ENCODE measurements around the gene RAB3C.
"Not testable (repeated sequence)": the region's sequence is repeated elsewhere in the genome, so short reads cannot be mapped to it uniquely, and the experiment has no call there.

RAB3C gene

GRCh38 chr5:58572973-58573372 lies 9.9 kb upstream of the RAB3C start:
- not testable (repeated sequence) for H3K9me3 ChIP-seq (ENCODE audit: control insufficient read depth, insufficient read depth, low read length); H3K36me3 ChIP-seq (ENCODE audit: insufficient read depth, low read length); H3K4me1 ChIP-seq (ENCODE audit: insufficient read depth, low read length); H3K9ac ChIP-seq (ENCODE audit: low read depth, low read length)

DNA sequence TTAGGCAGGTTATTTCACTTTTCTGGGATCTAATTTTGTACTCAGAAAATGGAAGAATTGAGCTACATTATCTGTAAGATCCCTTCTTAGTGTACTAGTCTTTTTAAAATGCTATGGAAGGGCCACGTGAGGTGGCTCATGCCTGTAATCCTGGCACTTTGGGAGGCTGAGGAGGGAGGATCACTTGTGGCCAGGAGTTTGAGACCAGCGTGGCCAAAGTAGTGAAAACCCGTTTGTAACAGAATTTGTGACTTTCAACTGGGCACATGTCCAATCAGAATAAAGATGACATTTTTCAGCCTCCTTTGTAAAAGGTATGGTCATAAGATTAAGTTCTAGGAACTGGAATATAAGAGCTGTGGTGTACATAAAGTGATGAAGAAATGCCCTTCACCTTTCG lies 3.1 kb upstream of the RAB3C start:
- Histone ChIP-seq H3K9me3 (ENCODE audit: control insufficient read depth, insufficient read depth, low read length) (no peaks in the 10 kb centered on the region), H3K9ac (ENCODE audit: low read depth, low read length) (no peak overlapping the region)

DNA sequence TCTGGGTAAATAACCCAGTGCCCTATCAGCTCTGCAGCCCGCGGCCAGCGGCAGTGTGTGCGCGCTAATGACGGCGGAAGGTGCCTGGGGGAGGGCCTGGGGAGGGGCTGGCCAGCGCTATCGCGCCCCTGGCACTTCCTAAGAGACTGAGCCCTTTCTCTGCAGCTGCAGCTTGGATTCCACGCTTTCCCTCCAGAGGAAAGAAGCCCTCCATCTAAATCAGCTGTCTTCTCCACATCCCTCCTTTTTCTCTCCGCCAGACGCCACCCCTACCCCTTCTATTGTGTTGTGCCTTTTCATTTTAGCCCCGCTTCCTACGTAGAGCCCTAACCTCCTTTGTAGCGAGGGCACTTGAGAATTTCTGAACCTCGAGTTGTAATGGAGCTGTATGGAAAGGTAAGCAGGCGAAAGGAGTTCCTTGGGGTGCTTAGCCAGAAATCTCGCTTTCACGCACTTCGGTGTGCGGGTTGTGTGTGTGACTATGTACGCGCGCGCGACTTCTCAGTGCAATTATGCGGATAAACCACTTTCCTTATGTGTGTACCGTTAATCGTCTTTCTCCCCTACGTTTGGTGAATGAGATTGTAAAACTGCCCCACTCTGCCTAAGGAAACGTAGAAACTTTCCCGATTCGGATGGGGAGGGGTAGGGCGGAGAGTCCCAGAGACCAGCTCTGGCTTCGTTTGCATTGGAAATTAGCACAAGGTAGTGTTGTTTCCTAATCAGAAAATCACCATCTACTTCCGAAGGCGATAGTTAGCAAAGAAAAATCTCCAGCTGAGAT lies 664 bp upstream of the RAB3C start:
- peak overlapping the region; percentile 66 for H3K9ac ChIP-seq (ENCODE audit: low read depth, low read length)

More for the DNA sequence above, 3.1 kb upstream of the RAB3C start:
- Histone ChIP-seq H3K36me3 (ENCODE audit: insufficient read depth, low read length) (no peaks in the 10 kb centered on the region), H3K4me1 (ENCODE audit: insufficient read depth, low read length) (no peaks in the 10 kb centered on the region)

DNA sequence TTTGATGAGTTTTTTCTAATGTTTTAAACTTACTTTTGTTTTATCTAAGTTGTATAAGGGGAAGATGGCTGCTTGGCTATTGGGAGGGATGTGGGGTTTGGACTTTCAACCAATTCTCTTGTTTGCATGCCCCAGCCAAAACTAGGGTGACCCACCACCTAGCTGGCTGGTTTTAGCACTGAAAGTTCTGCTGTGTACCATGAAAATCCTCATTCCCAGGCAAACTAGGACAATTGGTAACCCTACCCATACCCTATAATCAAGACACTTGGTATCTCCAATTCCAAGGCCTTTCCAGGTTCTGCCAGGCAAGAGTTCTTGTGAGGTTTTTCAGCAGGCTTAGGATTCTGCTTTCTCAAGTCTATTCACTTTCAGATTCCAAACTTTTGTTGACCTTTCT lies 13.1 kb downstream of the RAB3C start:
- H3K4me1 ChIP-seq (ENCODE audit: insufficient read depth, low read length), result no peaks in the 10 kb centered on the region
- H3K9ac ChIP-seq (ENCODE audit: low read depth, low read length), result no peak overlapping the region
- no peaks in the 10 kb centered on the region for H3K36me3 ChIP-seq (ENCODE audit: insufficient read depth, low read length)
- H3K9me3 ChIP-seq (ENCODE audit: control insufficient read depth, insufficient read depth, low read length), result no peaks in the 10 kb centered on the region

More for the DNA sequence above, 664 bp upstream of the RAB3C start:
- Histone ChIP-seq H3K36me3 (ENCODE audit: insufficient read depth, low read length) (no peaks in the 10 kb centered on the region), H3K9me3 (ENCODE audit: control insufficient read depth, insufficient read depth, low read length) (no peaks in the 10 kb centered on the region), H3K4me1 (ENCODE audit: insufficient read depth, low read length) (no peaks in the 10 kb centered on the region)

DNA sequence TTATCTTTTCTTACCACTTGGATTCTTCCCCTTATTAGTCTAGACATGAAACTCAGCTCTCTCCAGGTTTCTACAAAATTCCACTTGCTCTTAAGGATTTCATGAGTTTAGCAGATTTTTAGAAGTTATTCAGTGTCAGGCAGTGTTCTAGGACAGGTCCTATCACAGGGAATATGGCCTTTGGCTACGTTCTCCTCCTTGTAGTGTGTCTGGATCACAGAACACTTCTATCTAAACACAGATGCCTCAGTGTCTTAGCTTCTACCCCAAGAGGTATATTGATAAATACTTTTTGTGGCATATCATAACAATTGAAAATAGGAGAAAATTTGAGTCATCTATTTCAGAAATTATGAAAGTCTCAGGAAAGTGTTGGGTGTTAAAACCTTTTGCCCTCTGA lies 15.6 kb downstream of the RAB3C start:
- no peaks in the 10 kb centered on the region for H3K36me3 ChIP-seq (ENCODE audit: insufficient read depth, low read length)
- H3K4me1 ChIP-seq (ENCODE audit: insufficient read depth, low read length), result no peaks in the 10 kb centered on the region
- H3K9me3 ChIP-seq (ENCODE audit: control insufficient read depth, insufficient read depth, low read length), result no peaks in the 10 kb centered on the region
- H3K9ac ChIP-seq (ENCODE audit: low read depth, low read length), result no peak overlapping the region

DNA sequence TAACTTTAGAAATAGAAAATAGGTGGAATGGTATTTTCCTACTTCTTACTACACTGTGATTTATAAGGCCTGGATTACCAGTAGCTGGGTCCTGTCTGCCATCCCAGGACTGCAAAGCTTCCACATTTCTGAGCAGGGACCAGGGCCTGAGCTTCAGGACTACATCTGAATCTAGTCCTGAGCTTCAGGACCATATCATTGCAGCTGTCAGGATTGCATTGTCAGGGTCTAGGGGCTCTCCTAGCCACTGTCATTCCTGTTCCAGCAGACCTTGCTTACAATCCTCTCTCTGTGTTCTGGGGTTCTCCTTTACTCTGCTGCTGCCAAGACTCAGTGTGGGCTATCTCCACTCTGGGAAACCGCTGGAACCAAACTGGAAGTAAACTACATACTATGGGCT lies 16.3 kb downstream of the RAB3C start:
- Histone ChIP-seq H3K36me3 (ENCODE audit: insufficient read depth, low read length) (no peaks in the 10 kb centered on the region), H3K4me1 (ENCODE audit: insufficient read depth, low read length) (no peaks in the 10 kb centered on the region), H3K9me3 (ENCODE audit: control insufficient read depth, insufficient read depth, low read length) (no peaks in the 10 kb centered on the region), H3K9ac (ENCODE audit: low read depth, low read length) (no peak overlapping the region)

DNA sequence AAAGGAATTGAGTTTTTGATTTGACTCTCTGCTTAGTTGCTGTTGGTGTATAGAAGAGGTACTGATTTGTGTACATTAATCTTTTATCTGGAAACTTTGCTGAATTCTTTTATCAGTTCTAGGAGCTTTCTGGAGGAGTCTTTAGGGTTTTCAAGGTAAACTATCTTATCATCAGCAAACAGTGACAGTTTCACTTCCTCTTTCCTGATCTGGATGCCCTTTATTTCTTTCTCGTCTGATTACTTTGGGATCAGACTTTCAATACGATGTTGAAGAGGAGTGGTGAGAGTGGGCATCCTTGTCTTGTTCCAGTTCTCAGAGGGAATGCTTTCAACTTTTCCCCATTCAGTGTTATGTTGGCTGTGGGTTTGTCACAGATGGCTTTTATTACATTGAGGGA lies 17.7 kb downstream of the RAB3C start:
- H3K9ac ChIP-seq (ENCODE audit: low read depth, low read length); H3K4me1 ChIP-seq (ENCODE audit: insufficient read depth, low read length); H3K36me3 ChIP-seq (ENCODE audit: insufficient read depth, low read length); H3K9me3 ChIP-seq (ENCODE audit: control insufficient read depth, insufficient read depth, low read length): not testable (repeated sequence)

DNA sequence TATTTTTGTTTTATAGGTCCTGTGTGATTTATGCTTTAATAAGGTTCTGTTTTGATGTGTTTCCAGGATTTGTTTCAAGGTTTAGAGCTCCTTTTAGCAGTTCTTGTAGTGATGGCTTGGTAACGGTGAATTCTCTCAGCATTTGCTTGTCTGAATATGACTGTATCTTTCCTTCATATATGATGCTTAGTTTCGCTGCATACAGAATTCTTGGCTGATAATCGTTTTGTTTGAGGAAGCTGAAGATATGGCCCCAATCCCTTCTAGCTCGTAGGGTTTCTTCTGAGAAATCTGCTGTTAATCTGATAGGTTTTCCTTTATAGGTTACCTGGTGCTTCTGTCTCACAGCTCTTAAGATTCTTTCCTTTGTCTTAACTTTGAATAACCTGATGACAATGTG lies 20.0 kb downstream of the RAB3C start:
- H3K4me1 ChIP-seq (ENCODE audit: insufficient read depth, low read length); H3K9ac ChIP-seq (ENCODE audit: low read depth, low read length); H3K36me3 ChIP-seq (ENCODE audit: insufficient read depth, low read length); H3K9me3 ChIP-seq (ENCODE audit: control insufficient read depth, insufficient read depth, low read length): not testable (repeated sequence)

DNA sequence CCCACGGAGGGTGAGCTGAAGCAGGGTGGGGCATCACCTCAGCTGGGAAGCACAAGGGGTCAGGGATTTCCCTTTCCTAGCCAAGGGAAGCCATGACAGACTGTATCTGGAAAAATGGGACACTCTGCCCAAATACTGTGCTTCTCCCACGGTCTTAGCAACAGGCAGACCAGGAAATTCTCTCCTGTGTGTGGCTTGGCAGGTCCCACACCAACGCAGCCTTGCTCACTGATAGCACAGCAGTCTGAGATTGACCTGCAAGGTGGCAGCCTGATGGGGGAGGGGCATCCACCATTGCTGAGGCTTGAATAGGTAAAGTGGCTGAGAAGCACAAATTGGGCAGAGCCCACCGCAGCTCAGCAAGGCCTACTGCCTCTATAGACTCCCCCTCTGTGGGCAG lies 23.2 kb downstream of the RAB3C start:
- no peaks in the 10 kb centered on the region for H3K9me3 ChIP-seq (ENCODE audit: control insufficient read depth, insufficient read depth, low read length)
- H3K36me3 ChIP-seq (ENCODE audit: insufficient read depth, low read length), result no peaks in the 10 kb centered on the region
- H3K9ac ChIP-seq (ENCODE audit: low read depth, low read length), result no peak overlapping the region
- no peaks in the 10 kb centered on the region for H3K4me1 ChIP-seq (ENCODE audit: insufficient read depth, low read length)

DNA sequence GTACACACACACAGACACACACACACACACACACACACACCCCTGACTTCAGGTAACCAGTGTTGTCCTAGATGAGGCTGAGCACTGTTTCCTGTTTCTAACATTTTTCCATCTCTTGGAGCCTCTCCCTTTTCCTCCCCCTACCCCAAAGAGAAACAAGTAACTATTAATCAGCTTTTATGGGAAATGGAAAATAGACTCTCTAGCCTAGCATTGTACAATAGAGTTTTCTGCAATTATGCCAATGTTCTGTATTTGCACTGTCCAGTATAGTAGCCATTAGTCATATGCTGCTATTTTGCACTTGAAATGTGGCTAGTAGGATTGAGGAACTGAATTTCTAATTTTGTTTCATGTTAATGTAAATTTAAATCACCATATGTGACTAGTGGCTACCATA lies 33.1 kb downstream of the RAB3C start:
- Histone ChIP-seq H3K9ac (ENCODE audit: low read depth, low read length) (no peak overlapping the region), H3K9me3 (ENCODE audit: control insufficient read depth, insufficient read depth, low read length) (no peaks in the 10 kb centered on the region), H3K4me1 (ENCODE audit: insufficient read depth, low read length) (no peaks in the 10 kb centered on the region), H3K36me3 (ENCODE audit: insufficient read depth, low read length) (no peaks in the 10 kb centered on the region)

GRCh38 chr5:58617241-58617640 lies 34.4 kb downstream of the RAB3C start:
- H3K9me3 ChIP-seq (ENCODE audit: control insufficient read depth, insufficient read depth, low read length), result no peaks in the 10 kb centered on the region
- H3K9ac ChIP-seq (ENCODE audit: low read depth, low read length), result no peak overlapping the region
- no peaks in the 10 kb centered on the region for H3K4me1 ChIP-seq (ENCODE audit: insufficient read depth, low read length)
- H3K36me3 ChIP-seq (ENCODE audit: insufficient read depth, low read length), result no peaks in the 10 kb centered on the region

- Histone ChIP-seq H3K4me1 (ENCODE audit: insufficient read depth, low read length) (no peaks in the 10 kb centered on the region), H3K9me3 (ENCODE audit: control insufficient read depth, insufficient read depth, low read length) (no peaks in the 10 kb centered on the region), H3K9ac (ENCODE audit: low read depth, low read length) (no peak overlapping the region), H3K36me3 (ENCODE audit: insufficient read depth, low read length) (no peaks in the 10 kb centered on the region)
Measured at GRCh38 chr5:58620336-58620735, 37.5 kb downstream of the RAB3C start.

GRCh38 chr5:58622936-58623871 lies 40.3 kb downstream of the RAB3C start:
- H3K36me3 ChIP-seq (ENCODE audit: insufficient read depth, low read length), result no peaks in the 10 kb centered on the region
- no peak overlapping the region for H3K9ac ChIP-seq (ENCODE audit: low read depth, low read length)
- no peaks in the 10 kb centered on the region for H3K4me1 ChIP-seq (ENCODE audit: insufficient read depth, low read length)
- no peaks in the 10 kb centered on the region for H3K9me3 ChIP-seq (ENCODE audit: control insufficient read depth, insufficient read depth, low read length)

GRCh38 chr5:58628626-58629025 lies 45.8 kb downstream of the RAB3C start:
- peaks cover 7% of the 10 kb centered on the region; the same call in 1 of the 2 replicates for H3K4me1 ChIP-seq (ENCODE audit: insufficient read depth, low read length)
- H3K9me3 ChIP-seq (ENCODE audit: control insufficient read depth, insufficient read depth, low read length), result no peaks in the 10 kb centered on the region
- no peak overlapping the region for H3K9ac ChIP-seq (ENCODE audit: low read depth, low read length)
- no peaks in the 10 kb centered on the region for H3K36me3 ChIP-seq (ENCODE audit: insufficient read depth, low read length)

All from ES-I3 (cell line).